WTC11 (cell line): ENCODE results near the gene AATK. TPM values are rescaled to one million over a fixed set of nuclear protein-coding genes. Genes with fewer than 3 reads are reported as not detected.

Source experiments
- ATAC-seq: fragments of 200-7000 bp; cut with Tn5 transposase; 2 replicates; pipeline ENCODE4 v1.10.0; 2021; ENCODE audit warnings: mild to moderate bottlenecking, moderate library complexity
- CTCF ChIA-PET: fragments of 300-600 bp; sonication (Branson Sonifier 250); formaldehyde crosslinking; loops from one replicate; lab custom pipeline; 2021; ENCODE audit warnings: antibody characterized with exemption; lab: Charles Lee
- POLR2A ChIA-PET: fragments of 350-600 bp; sonication (Branson Sonifier 250); formaldehyde crosslinking; loops from one replicate; lab custom pipeline; 2021; ENCODE audit warnings: antibody characterized with exemption; lab: Charles Lee
- DNase-seq: peaks from one replicate; pipeline ENCODE4 v3.0.0; 2021; ENCODE audit warnings: low spot score
- H3K27ac Mint-ChIP-seq: 2 replicates; pipeline ENCODE4 v1.8.0; 2021; ENCODE audit warnings: mixed read lengths
- H3K27me3 Mint-ChIP-seq: 2 replicates; pipeline ENCODE4 v1.8.0; 2021; ENCODE audit warnings: low read depth, mild to moderate bottlenecking, moderate library complexity, mixed read lengths
- H3K36me3 Mint-ChIP-seq: 2 replicates; pipeline ENCODE4 v1.8.0; 2021; ENCODE audit warnings: mixed read lengths
- H3K4me1 Mint-ChIP-seq: 2 replicates; pipeline ENCODE4 v1.8.0; 2022; ENCODE audit warnings: mixed read lengths
- H3K4me3 Mint-ChIP-seq: 2 replicates; pipeline ENCODE4 v1.8.0; 2021; ENCODE audit warnings: mild to moderate bottlenecking, moderate library complexity, mixed read lengths
- H3K9me3 Mint-ChIP-seq: 2 replicates; pipeline ENCODE4 v1.8.0; 2021; ENCODE audit warnings: mixed read lengths
- E2F5 ChIP-seq: sonication (generic); formaldehyde crosslinking; IDR thresholded peaks from 2 replicates; pipeline ENCODE4 v1.8.1; 2022; ENCODE audit warnings: mild to moderate bottlenecking, moderate library complexity, missing genetic modification reagents
- ELF4 ChIP-seq: sonication (generic); formaldehyde crosslinking; IDR thresholded peaks from 2 replicates; pipeline ENCODE4 v1.8.1; 2022; ENCODE audit warnings: low read depth, mild to moderate bottlenecking, moderate library complexity, missing genetic modification reagents
- ETV6 ChIP-seq: sonication (generic); formaldehyde crosslinking; IDR thresholded peaks from 2 replicates; pipeline ENCODE4 v1.8.1; 2022; ENCODE audit warnings: mild to moderate bottlenecking, missing genetic modification reagents
- JAZF1 ChIP-seq: fragments of 250-450 bp; sonication (Bioruptor Pico); IDR thresholded peaks from 2 replicates; pipeline ENCODE4 v1.9.0; 2021; ENCODE audit warnings: moderate library complexity, mild to moderate bottlenecking, inconsistent platforms
- JUN ChIP-seq: sonication (generic); formaldehyde crosslinking; IDR thresholded peaks from 2 replicates; pipeline ENCODE4 v1.8.0; 2023; ENCODE audit warnings: mild to moderate bottlenecking, missing genetic modification reagents
- RELA ChIP-seq: sonication (generic); formaldehyde crosslinking; IDR thresholded peaks from 2 replicates; pipeline ENCODE4 v1.8.1; 2022; ENCODE audit warnings: missing genetic modification reagents, mild to moderate bottlenecking, borderline replicate concordance
- SOX15 ChIP-seq: fragments of 250-450 bp; sonication (Bioruptor Pico); IDR thresholded peaks from 2 replicates; pipeline ENCODE4 v1.9.0; 2021; ENCODE audit warnings: mild to moderate bottlenecking
- TCF7 ChIP-seq: sonication (generic); formaldehyde crosslinking; IDR thresholded peaks from 2 replicates; pipeline ENCODE4 v1.8.0; 2022; ENCODE audit warnings: mild to moderate bottlenecking, low read depth, missing genetic modification reagents, moderate library complexity
- ZBTB21 ChIP-seq: sonication (generic); formaldehyde crosslinking; IDR thresholded peaks from 2 replicates; pipeline ENCODE4 v1.8.1; 2023; ENCODE audit warnings: mild to moderate bottlenecking, missing genetic modification reagents, borderline replicate concordance
- ZNF263 ChIP-seq: sonication (generic); formaldehyde crosslinking; IDR thresholded peaks from 2 replicates; pipeline ENCODE4 v1.8.1; 2022; ENCODE audit warnings: low read depth, mild to moderate bottlenecking, moderate library complexity, missing genetic modification reagents
- ZNF317 ChIP-seq: sonication (generic); formaldehyde crosslinking; IDR thresholded peaks from 2 replicates; pipeline ENCODE4 v1.8.1; 2023; ENCODE audit warnings: low read depth, mild to moderate bottlenecking, moderate library complexity, missing genetic modification reagents, borderline replicate concordance
- ZNF396 ChIP-seq: fragments of 250-450 bp; sonication (Bioruptor Pico); IDR thresholded peaks from 2 replicates; pipeline ENCODE4 v1.8.0; 2021; ENCODE audit warnings: mild to moderate bottlenecking, moderate library complexity, borderline replicate concordance
- ZSCAN18 ChIP-seq: fragments of 250-450 bp; sonication (Bioruptor Pico); IDR thresholded peaks from 2 replicates; pipeline ENCODE4 v2.1.2; 2022; ENCODE audit warnings: mild to moderate bottlenecking, moderate library complexity
- total RNA-seq: library from RNA; stranded (reverse); gene quantifications from 3 replicates; pipeline ENCODE4 v1.2.3, GENCODE V29; 2021
- TF ChIP-seq, protein P1 (sequence below): sonication (generic); formaldehyde crosslinking; IDR thresholded peaks from 2 replicates; pipeline ENCODE4 v1.8.1; 2022; ENCODE audit warnings: low read depth, missing genetic modification reagents, borderline replicate concordance
- TF ChIP-seq, protein P2 (sequence below): sonication (generic); formaldehyde crosslinking; IDR thresholded peaks from 2 replicates; pipeline ENCODE4 v1.8.0; 2022; ENCODE audit warnings: missing genetic modification reagents
- TF ChIP-seq, protein P3 (sequence below): fragments of 250-450 bp; sonication (Bioruptor Pico); IDR thresholded peaks from 2 replicates; pipeline ENCODE4 v1.9.0; 2021; ENCODE audit warnings: moderate library complexity, mild to moderate bottlenecking, inconsistent platforms, borderline replicate concordance
- TF ChIP-seq, protein P4 (sequence below): sonication (generic); formaldehyde crosslinking; IDR thresholded peaks from 2 replicates; pipeline ENCODE4 v1.8.0; 2022; ENCODE audit warnings: mild to moderate bottlenecking, missing genetic modification reagents
- TF ChIP-seq, protein P5 (sequence below): sonication (generic); formaldehyde crosslinking; IDR thresholded peaks from 2 replicates; pipeline ENCODE4 v1.8.0; 2023; ENCODE audit warnings: missing genetic modification reagents
- TF ChIP-seq, protein P6 (sequence below): sonication (generic); formaldehyde crosslinking; IDR thresholded peaks from 2 replicates; pipeline ENCODE4 v1.8.1; 2023; ENCODE audit warnings: mild to moderate bottlenecking, missing genetic modification reagents
- TF ChIP-seq, protein P7 (sequence below): sonication (generic); formaldehyde crosslinking; conservative IDR thresholded peaks from 2 replicates; pipeline ENCODE4 v1.8.1; 2022; ENCODE audit warnings: mild to moderate bottlenecking, missing genetic modification reagents

Gene AATK
- total RNA-seq, 1 experiment from 2014 or later: 2.9 TPM

- DNase-seq: no peak
- ATAC-seq: no peak
- CTCF ChIA-PET: interaction anchor here (0.6 to 4.2 kb wide), 4 partner anchors 11 to 1914 kb away, joined by 3 to 25 read pairs (median 5); no protein-coding TSS in a partner anchor
- no peak overlapping the region for H3K27ac Mint-ChIP-seq
- TF ChIP-seq, protein P1, sequence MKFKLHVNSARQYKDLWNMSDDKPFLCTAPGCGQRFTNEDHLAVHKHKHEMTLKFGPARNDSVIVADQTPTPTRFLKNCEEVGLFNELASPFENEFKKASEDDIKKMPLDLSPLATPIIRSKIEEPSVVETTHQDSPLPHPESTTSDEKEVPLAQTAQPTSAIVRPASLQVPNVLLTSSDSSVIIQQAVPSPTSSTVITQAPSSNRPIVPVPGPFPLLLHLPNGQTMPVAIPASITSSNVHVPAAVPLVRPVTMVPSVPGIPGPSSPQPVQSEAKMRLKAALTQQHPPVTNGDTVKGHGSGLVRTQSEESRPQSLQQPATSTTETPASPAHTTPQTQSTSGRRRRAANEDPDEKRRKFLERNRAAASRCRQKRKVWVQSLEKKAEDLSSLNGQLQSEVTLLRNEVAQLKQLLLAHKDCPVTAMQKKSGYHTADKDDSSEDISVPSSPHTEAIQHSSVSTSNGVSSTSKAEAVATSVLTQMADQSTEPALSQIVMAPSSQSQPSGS (CRISPR knock-in tag): no peak
- TF ChIP-seq ELF4 (CRISPR knock-in tag) (no peak), ZNF263 (no peak), ZNF317 (CRISPR knock-in tag) (no peak), TCF7 (CRISPR knock-in tag) (no peak), ZBTB21 (CRISPR knock-in tag) (no peak), JAZF1 (CRISPR knock-in tag) (no peak), SOX15 (CRISPR knock-in tag) (no peak), ETV6 (CRISPR knock-in tag) (no peak)
- TF ChIP-seq, protein P2, sequence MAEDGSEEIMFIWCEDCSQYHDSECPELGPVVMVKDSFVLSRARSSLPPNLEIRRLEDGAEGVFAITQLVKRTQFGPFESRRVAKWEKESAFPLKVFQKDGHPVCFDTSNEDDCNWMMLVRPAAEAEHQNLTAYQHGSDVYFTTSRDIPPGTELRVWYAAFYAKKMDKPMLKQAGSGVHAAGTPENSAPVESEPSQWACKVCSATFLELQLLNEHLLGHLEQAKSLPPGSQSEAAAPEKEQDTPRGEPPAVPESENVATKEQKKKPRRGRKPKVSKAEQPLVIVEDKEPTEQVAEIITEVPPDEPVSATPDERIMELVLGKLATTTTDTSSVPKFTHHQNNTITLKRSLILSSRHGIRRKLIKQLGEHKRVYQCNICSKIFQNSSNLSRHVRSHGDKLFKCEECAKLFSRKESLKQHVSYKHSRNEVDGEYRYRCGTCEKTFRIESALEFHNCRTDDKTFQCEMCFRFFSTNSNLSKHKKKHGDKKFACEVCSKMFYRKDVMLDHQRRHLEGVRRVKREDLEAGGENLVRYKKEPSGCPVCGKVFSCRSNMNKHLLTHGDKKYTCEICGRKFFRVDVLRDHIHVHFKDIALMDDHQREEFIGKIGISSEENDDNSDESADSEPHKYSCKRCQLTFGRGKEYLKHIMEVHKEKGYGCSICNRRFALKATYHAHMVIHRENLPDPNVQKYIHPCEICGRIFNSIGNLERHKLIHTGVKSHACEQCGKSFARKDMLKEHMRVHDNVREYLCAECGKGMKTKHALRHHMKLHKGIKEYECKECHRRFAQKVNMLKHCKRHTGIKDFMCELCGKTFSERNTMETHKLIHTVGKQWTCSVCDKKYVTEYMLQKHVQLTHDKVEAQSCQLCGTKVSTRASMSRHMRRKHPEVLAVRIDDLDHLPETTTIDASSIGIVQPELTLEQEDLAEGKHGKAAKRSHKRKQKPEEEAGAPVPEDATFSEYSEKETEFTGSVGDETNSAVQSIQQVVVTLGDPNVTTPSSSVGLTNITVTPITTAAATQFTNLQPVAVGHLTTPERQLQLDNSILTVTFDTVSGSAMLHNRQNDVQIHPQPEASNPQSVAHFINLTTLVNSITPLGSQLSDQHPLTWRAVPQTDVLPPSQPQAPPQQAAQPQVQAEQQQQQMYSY: no peak
- TF ChIP-seq, protein P3, sequence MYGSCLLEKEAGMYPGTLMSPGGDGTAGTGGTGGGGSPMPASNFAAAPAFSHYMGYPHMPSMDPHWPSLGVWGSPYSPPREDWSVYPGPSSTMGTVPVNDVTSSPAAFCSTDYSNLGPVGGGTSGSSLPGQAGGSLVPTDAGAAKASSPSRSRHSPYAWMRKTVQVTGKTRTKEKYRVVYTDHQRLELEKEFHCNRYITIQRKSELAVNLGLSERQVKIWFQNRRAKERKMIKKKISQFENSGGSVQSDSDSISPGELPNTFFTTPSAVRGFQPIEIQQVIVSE (CRISPR knock-in tag): no peak
- TF ChIP-seq, all 79 proteins: peak for 0
- H3K9me3 Mint-ChIP-seq: no peaks in the 10 kb centered on the region
- H3K27me3 Mint-ChIP-seq: no peaks in the 10 kb centered on the region
- no peak overlapping the region for H3K4me3 Mint-ChIP-seq
- POLR2A ChIA-PET: no interaction called here
- H3K36me3 Mint-ChIP-seq: no peaks in the 10 kb centered on the region
- H3K4me1 Mint-ChIP-seq: no peaks in the 10 kb centered on the region
Observed at GRCh38 chr17:81113158-81113724, 52.8 kb downstream of the AATK start.

- no peak for DNase-seq
- no peaks in the 10 kb centered on the region for H3K27me3 Mint-ChIP-seq
- TF ChIP-seq ZNF396 (CRISPR knock-in tag) (no peak), ZNF317 (CRISPR knock-in tag) (no peak)
- TF ChIP-seq, protein P4, sequence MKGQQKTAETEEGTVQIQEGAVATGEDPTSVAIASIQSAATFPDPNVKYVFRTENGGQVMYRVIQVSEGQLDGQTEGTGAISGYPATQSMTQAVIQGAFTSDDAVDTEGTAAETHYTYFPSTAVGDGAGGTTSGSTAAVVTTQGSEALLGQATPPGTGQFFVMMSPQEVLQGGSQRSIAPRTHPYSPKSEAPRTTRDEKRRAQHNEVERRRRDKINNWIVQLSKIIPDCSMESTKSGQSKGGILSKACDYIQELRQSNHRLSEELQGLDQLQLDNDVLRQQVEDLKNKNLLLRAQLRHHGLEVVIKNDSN (CRISPR knock-in tag): no peak
- H3K4me3 Mint-ChIP-seq: no peak overlapping the region
- H3K4me1 Mint-ChIP-seq: no peaks in the 10 kb centered on the region
- CTCF ChIA-PET: interaction anchor here (2.3 to 4.2 kb wide), 2 partner anchors 10 to 15 kb away, joined by 7 to 25 read pairs; no protein-coding TSS in a partner anchor
- no peak overlapping the region for H3K27ac Mint-ChIP-seq
- H3K9me3 Mint-ChIP-seq: no peaks in the 10 kb centered on the region
- POLR2A ChIA-PET: no interaction called here
- H3K36me3 Mint-ChIP-seq: no peaks in the 10 kb centered on the region
- no peak for ATAC-seq
Observed at GRCh38 chr17:81112450-81112849, 53.6 kb downstream of the AATK start.

DNA sequence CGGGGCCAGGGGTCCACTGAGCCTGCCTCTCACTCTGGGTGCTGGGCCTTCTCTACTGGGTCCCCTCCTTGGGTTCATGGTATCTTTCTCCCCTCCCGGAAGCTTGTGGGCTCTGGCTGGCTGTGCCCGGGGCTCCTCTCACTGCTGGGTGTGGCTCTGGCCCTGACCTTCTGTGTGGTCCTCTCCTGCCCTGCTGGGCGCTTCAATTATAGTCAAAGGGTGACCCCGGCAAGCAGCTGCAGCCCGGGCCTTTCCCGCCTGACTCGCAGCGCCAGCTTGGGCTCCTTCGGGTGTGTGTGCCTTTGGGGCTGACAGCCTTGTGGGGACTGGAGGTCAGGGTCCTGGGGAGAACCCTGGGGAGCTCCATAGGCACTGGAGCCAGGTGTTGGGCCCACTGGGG lies 55.0 kb downstream of the AATK start:
- Mint-ChIP-seq H3K27ac (no peak overlapping the region), H3K27me3 (no peaks in the 10 kb centered on the region), H3K36me3 (no peaks in the 10 kb centered on the region), H3K4me1 (no peaks in the 10 kb centered on the region), H3K4me3 (no peak overlapping the region), H3K9me3 (no peaks in the 10 kb centered on the region)
- DNase-seq (no peak), ATAC-seq (no peak)
- ChIA-PET CTCF (interaction anchor here (2.2 kb wide), 1 partner anchor 9 kb away, joined by 8 read pairs; no protein-coding TSS in a partner anchor), POLR2A (no interaction called here)
- TF ChIP-seq, protein P5, sequence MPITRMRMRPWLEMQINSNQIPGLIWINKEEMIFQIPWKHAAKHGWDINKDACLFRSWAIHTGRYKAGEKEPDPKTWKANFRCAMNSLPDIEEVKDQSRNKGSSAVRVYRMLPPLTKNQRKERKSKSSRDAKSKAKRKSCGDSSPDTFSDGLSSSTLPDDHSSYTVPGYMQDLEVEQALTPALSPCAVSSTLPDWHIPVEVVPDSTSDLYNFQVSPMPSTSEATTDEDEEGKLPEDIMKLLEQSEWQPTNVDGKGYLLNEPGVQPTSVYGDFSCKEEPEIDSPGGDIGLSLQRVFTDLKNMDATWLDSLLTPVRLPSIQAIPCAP (CRISPR knock-in tag): no peak
- no peak for TF ChIP-seq RELA (CRISPR knock-in tag)
- no peak for TF ChIP-seq E2F5
- TF ChIP-seq JUN (CRISPR knock-in tag): no peak
- TF ChIP-seq, protein P6, sequence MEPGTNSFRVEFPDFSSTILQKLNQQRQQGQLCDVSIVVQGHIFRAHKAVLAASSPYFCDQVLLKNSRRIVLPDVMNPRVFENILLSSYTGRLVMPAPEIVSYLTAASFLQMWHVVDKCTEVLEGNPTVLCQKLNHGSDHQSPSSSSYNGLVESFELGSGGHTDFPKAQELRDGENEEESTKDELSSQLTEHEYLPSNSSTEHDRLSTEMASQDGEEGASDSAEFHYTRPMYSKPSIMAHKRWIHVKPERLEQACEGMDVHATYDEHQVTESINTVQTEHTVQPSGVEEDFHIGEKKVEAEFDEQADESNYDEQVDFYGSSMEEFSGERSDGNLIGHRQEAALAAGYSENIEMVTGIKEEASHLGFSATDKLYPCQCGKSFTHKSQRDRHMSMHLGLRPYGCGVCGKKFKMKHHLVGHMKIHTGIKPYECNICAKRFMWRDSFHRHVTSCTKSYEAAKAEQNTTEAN (CRISPR knock-in tag): no peak
- TF ChIP-seq, protein P7, sequence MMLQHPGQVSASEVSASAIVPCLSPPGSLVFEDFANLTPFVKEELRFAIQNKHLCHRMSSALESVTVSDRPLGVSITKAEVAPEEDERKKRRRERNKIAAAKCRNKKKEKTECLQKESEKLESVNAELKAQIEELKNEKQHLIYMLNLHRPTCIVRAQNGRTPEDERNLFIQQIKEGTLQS (CRISPR knock-in tag): no peak
- no peak for TF ChIP-seq ZSCAN18 (CRISPR knock-in tag)
